Subcutaneous abdominal adipose tissue (tissue), 5 donors: ENCODE data around the gene MAP10.

Experiments
- H3K27ac ChIP-seq: one replicate; pipeline ENCODE4 v1.7.0; 2013; ENCODE audit warnings: low read depth, mild to moderate bottlenecking, inconsistent platforms, low read length, moderate library complexity
- H3K27me3 ChIP-seq, 5 donors: one replicate each; pipeline ENCODE4 v1.7.0; 2013; ENCODE audit warnings: low read length in 5 of 5, inconsistent platforms in 1 of 5; ENCODE audit not compliant: control insufficient read depth in 5 of 5, insufficient read depth in 4 of 5
- H3K36me3 ChIP-seq, 5 donors: one replicate each; pipeline ENCODE4 v1.7.0; 2013; ENCODE audit warnings: low read length in 5 of 5; ENCODE audit not compliant: control insufficient read depth in 5 of 5, insufficient read depth in 5 of 5
- H3K4me1 ChIP-seq, 5 donors: one replicate each; pipeline ENCODE4 v1.7.0; 2013; ENCODE audit warnings: low read length in 5 of 5, mild to moderate bottlenecking in 3 of 5, moderate library complexity in 1 of 5; ENCODE audit not compliant: control insufficient read depth in 5 of 5, insufficient read depth in 5 of 5
- H3K4me3 ChIP-seq, 5 donors: one replicate each; pipeline ENCODE4 v1.7.0; 2013; ENCODE audit warnings: low read length in 5 of 5, low read depth in 1 of 5
- H3K9ac ChIP-seq, 5 donors: one replicate each; pipeline ENCODE4 v1.7.0; 2013; ENCODE audit warnings: low read length in 5 of 5, mild to moderate bottlenecking in 4 of 5, moderate library complexity in 3 of 5
- H3K9me3 ChIP-seq, 5 donors: one replicate each; pipeline ENCODE4 v1.7.0; 2013; ENCODE audit warnings: low read length in 5 of 5; ENCODE audit not compliant: control insufficient read depth in 5 of 5
- donor health status: healthy.
- donor health status: healthy.
- donor health status: healthy.
- donor health status: healthy.
- donor health status: healthy.

Gene MAP10

GRCh38 chr1:232845406-232845955, 40.3 kb downstream of the MAP10 start:
- no peak overlapping the region for H3K9ac ChIP-seq
- H3K36me3 ChIP-seq = no peaks in the 10 kb centered on the region
- no peaks in the 10 kb centered on the region for H3K9me3 ChIP-seq
- H3K27me3 ChIP-seq = no peaks in the 10 kb centered on the region
- peak overlapping the region; percentile 16 for H3K27ac ChIP-seq
- no peak overlapping the region for H3K4me3 ChIP-seq
- H3K4me1 ChIP-seq = no peaks in the 10 kb centered on the region

- H3K27ac ChIP-seq = no peak overlapping the region
Measured at GRCh38 chr1:232851532-232851931, 46.3 kb downstream of the MAP10 start.

GRCh38 chr1:232853994-232854797, 49.0 kb downstream of the MAP10 start:
- Histone ChIP-seq H3K9ac (no peak overlapping the region), H3K4me3 (no peak overlapping the region), H3K9me3 (no peaks in the 10 kb centered on the region), H3K36me3 (no peaks in the 10 kb centered on the region), H3K27ac (no peak overlapping the region), H3K27me3 (no peaks in the 10 kb centered on the region), H3K4me1 (no peaks in the 10 kb centered on the region)

More at GRCh38 chr1:232851532-232851931, 46.3 kb downstream of the MAP10 start:
- no peaks in the 10 kb centered on the region for H3K9me3 ChIP-seq
- no peaks in the 10 kb centered on the region for H3K36me3 ChIP-seq
- H3K27me3 ChIP-seq = no peaks in the 10 kb centered on the region
- H3K4me3 ChIP-seq = no peak overlapping the region
- no peak overlapping the region for H3K9ac ChIP-seq
- no peaks in the 10 kb centered on the region for H3K4me1 ChIP-seq

DNA sequence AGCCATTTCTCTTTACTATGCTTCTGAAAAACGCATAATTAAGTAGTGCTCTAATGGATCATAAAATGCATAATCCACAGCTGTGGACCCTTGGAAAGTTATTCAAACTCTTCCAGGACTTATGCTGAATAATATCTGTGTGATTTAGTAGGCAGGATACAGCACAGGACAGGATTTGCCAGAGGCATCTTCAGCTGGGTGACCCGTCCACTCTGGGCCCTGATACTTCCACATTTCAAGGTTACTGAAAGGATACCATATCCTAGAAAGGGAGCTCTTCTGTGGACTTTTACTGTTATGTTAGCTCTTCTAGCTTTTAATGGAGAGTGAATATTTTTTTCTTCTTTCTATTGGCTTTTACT, 49.6 kb downstream of the MAP10 start:
- Histone ChIP-seq H3K27ac (no peak overlapping the region), H3K36me3 (no peaks in the 10 kb centered on the region)

DNA sequence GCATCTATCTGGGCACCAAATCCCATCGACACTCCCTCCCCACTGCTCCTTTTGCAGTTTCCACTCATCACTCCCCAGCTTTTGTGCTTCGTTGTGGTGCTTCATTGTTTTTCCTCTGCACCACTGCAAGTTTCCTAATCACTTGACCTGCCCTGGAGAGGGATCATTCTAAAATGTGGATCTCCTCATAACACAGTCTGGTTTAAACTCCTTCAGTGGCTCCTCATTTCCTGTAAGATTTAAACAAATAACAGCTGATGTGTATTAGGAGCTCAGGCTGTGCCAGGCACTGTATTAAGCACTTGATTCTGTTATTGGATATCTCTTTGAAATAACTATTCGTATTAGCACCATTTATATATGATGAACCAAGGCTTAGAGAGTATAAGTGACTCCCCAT, 51.3 kb downstream of the MAP10 start:
- Histone ChIP-seq H3K4me3 (no peak overlapping the region), H3K9ac (no peak overlapping the region), H3K27me3 (no peaks in the 10 kb centered on the region), H3K4me1 (no peaks in the 10 kb centered on the region), H3K27ac (no peak overlapping the region), H3K36me3 (no peaks in the 10 kb centered on the region), H3K9me3 (no peaks in the 10 kb centered on the region)

More for the DNA sequence above, 49.6 kb downstream of the MAP10 start:
- no peaks in the 10 kb centered on the region for H3K27me3 ChIP-seq
- H3K9ac ChIP-seq = no peak overlapping the region
- H3K4me1 ChIP-seq = no peaks in the 10 kb centered on the region
- H3K4me3 ChIP-seq = no peak overlapping the region
- no peaks in the 10 kb centered on the region for H3K9me3 ChIP-seq
